ENCODE measurements around the gene DPM3. TPM values are rescaled to one million over a fixed set of nuclear protein-coding genes. Genes with fewer than 3 reads are reported as not detected.

The DPM3 gene
- total and polyA plus RNA-seq, 9 of the 15 experiments (the other 6 are each of a cell fraction or from before 2014, with no cell fraction given) = 3.7 to 120 (median 36.4) TPM

- TF ChIP-seq SMAD2 (IDR thresholded peaks at IDR 0.05; ENCODE audit: low read depth, low read length) (no peak), ZZZ3 (IDR thresholded peaks at IDR 0.05) (no peak), JUN (IDR thresholded peaks at IDR 0.05; ENCODE audit: borderline replicate concordance, low read depth, low read length) (peak; percentile 45; the same call in 1 of the 2 replicates), JUN (CRISPR knock-in tag; IDR thresholded peaks at IDR 0.05; ENCODE audit: borderline replicate concordance) (no peak), TEAD1 (CRISPR knock-in tag; IDR thresholded peaks at IDR 0.05) (peak; percentile 65 to 71; a peak in 2 of 4 replicates), DDX20 (tag; IDR thresholded peaks at IDR 0.05; ENCODE audit: low read depth) (no peak), ZBTB12 (CRISPR knock-in tag; IDR thresholded peaks at IDR 0.05) (no peak), RFX7 (CRISPR knock-in tag; IDR thresholded peaks at IDR 0.05) (no peak), ZNF212 (CRISPR knock-in tag; IDR thresholded peaks at IDR 0.05) (no peak), GATA2 (CRISPR knock-in tag; IDR thresholded peaks at IDR 0.05) (no peak), ZNF76 (CRISPR knock-in tag; IDR thresholded peaks at IDR 0.05; ENCODE audit: borderline replicate concordance) (no peak), ADNP (tag; IDR thresholded peaks at IDR 0.05) (no peak), SRSF9 (IDR thresholded peaks at IDR 0.05; ENCODE audit: borderline replicate concordance, low read depth, low read length) (no peak), GTF2E2 (tag; IDR thresholded peaks at IDR 0.05) (no peak), NCOA2 (IDR thresholded peaks at IDR 0.05; ENCODE audit: partially characterized antibody in 2 of 2) (no peak), MED1 (CRISPR knock-in tag; IDR thresholded peaks at IDR 0.05; ENCODE audit: borderline replicate concordance) (no peak), BCOR (IDR thresholded peaks at IDR 0.05) (no peak), CTBP1 (IDR thresholded peaks at IDR 0.05; ENCODE audit: borderline replicate concordance) (peak; percentile 90), ZNF41 (CRISPR knock-in tag; conservative IDR thresholded peaks at IDR 0.05) (no peak), ZNF512 (tag; IDR thresholded peaks at IDR 0.05) (no peak), PHB2 (IDR thresholded peaks at IDR 0.05; ENCODE audit: low read depth) (no peak), CC2D1A (IDR thresholded peaks at IDR 0.05) (no peak), SRSF7 (optimal IDR thresholded peaks at IDR 0.05; ENCODE audit: low read depth, low read length) (no peak), ILF3 (IDR thresholded peaks at IDR 0.05; ENCODE audit: borderline replicate concordance) (no peak), MAFK (IDR thresholded peaks at IDR 0.05; ENCODE audit: low read length) (no peak), ZNF282 (CRISPR knock-in tag; IDR thresholded peaks at IDR 0.05) (no peak), SAFB2 (IDR thresholded peaks at IDR 0.05; ENCODE audit: borderline replicate concordance, low read depth, low read length, severe bottlenecking) (no peak), ZBTB1 (CRISPR knock-in tag; IDR thresholded peaks at IDR 0.05; ENCODE audit: borderline replicate concordance, low read depth) (0 out of 2 replicates have a peak, but pooled peaks have one; percentile 62), CCAR2 (IDR thresholded peaks at IDR 0.05; ENCODE audit: low read depth, low read length) (no peak), NCOA6 (IDR thresholded peaks at IDR 0.05) (no peak)
These were observed 32.6 kb upstream of the DPM3 start, which contains the start of gene KRTCAP2 (continued) for GRCh38 chr1:155172732-155173477.

Measured in K562 (cell line).